Measurements from ENCODE around the gene FCN2. TPM values are rescaled to one million over a fixed set of nuclear protein-coding genes. Genes with fewer than 3 reads are reported as not detected.
"Not testable (repeated sequence)": the region's sequence is repeated elsewhere in the genome, so short reads cannot be mapped to it uniquely, and the experiment has no call there.

The FCN2 gene
- total and polyA plus RNA-seq, 9 of the 15 experiments (the other 6 are each of a cell fraction or from before 2014, with no cell fraction given), result not detected

- TF ChIP-seq MITF (IDR thresholded peaks at IDR 0.05) (no peak), SMARCA5 (IDR thresholded peaks at IDR 0.05) (no peak)
These were observed 24.7 kb upstream of the FCN2 start (continued) for GRCh38 chr9:134855900-134856377.

GRCh38 chr9:134857451-134857850 is 23.2 kb upstream of the FCN2 start:
- 6% methylated on average over 2 of the region's 2 CpGs for WGBS (ENCODE audit: insufficient coverage, low coverage, missing lambda C conversion rate)

More at GRCh38 chr9:134857451-134857850, 23.2 kb upstream of the FCN2 start:
- H3K9ac ChIP-seq (ENCODE audit: insufficient read depth in 1 of 2, low read depth in 2 of 2, low read length in 2 of 2); H3K9me1 ChIP-seq (ENCODE audit: control insufficient read depth, insufficient read depth, low read length); in situ Hi-C loops (cut with MboI); FAIRE-seq; H3K4me2 ChIP-seq (ENCODE audit: insufficient read depth, low read length); POLR2A ChIA-PET; H3K27ac ChIP-seq (ENCODE audit: extremely low read depth, low read depth, low read length); H4K20me1 ChIP-seq (replicated peaks; ENCODE audit: control insufficient read depth, insufficient read depth, low read length); H3K4me1 ChIP-seq (replicated peaks in 1 of 2; ENCODE audit: control insufficient read depth in 2 of 2, insufficient read depth in 2 of 2, low read length in 2 of 2); H3K4me3 ChIP-seq; H2AFZ ChIP-seq (ENCODE audit: low read depth, low read length); H3K9me3 ChIP-seq (replicated peaks; ENCODE audit: control insufficient read depth, insufficient read depth, low read depth, low read length); intact Hi-C loops (cut with micrococcal nuclease); BruUV-seq (replicated peaks); CTCF ChIA-PET (ENCODE audit: low intra/inter-chr PET ratio); H3K79me2 ChIP-seq (ENCODE audit: control insufficient read depth, insufficient read depth, low read length); ATAC-seq; DNase-seq (ENCODE audit: extremely low read depth in 1 of 4, low spot score in 3 of 4); H3K36me3 ChIP-seq (ENCODE audit: control insufficient read depth, insufficient read depth, low read length): not testable (repeated sequence)
- H3K27me3 ChIP-seq (ENCODE audit: control insufficient read depth in 2 of 2, insufficient read depth in 2 of 2, low read length in 2 of 2), result peaks cover 0 to 15% of the 10 kb centered on the region in 2 experiments; a peak in 2 of 5 replicates
- peak; percentile 23 for TF ChIP-seq ZNF146 (CRISPR knock-in tag; IDR thresholded peaks at IDR 0.05; ENCODE audit: unreplicated experiment)

All from K562 (cell line).